Measurements from ENCODE around the gene CRELD2.

Gene CRELD2

DNA sequence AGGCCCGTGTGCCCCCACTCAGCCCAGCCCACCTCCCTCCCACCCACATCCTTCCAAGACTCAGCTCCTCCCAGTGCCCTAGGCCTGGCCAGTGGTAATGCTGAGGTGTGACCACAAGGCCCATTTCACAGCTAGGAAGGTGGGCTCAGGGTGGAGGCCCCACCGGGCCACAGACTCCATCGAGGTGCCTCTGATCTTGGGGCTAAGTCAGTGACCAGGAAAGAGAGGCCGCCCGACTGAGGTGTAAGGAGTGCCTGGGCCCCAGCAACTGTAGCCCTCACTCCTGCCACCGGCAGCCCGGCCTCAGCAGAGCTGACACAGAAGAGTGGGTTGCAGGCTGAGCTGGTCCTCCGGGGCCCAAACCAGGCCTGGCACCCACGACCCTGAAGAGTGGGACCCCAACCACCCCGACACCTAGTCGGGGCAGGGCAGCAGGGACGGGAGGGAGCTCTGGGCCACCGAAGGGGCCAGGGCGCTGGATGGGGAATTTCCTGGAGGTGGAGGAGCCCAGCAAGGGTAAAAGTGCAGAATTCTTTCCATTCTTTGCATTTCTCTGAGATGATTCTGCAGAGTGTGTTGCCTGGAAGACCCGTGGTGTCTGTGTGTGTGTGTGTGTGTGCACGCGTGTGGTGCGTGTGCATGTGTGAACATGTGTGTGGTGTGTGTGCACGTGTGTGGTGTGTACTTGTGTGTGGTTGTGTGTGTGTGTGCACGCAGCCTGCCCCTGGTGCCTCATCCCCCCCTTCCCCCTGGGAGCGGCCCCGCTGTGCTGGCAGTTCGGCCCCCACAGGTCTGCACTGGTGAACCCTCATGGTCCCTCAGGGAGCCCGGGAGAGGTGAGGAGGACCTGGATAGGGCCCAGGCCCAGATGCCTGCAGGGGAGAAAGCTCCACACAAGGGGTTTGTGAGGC is 33.8 kb downstream of the CRELD2 start:
- DNase-seq (ENCODE audit: low read depth): no peak
- TF ChIP-seq, protein P1, sequence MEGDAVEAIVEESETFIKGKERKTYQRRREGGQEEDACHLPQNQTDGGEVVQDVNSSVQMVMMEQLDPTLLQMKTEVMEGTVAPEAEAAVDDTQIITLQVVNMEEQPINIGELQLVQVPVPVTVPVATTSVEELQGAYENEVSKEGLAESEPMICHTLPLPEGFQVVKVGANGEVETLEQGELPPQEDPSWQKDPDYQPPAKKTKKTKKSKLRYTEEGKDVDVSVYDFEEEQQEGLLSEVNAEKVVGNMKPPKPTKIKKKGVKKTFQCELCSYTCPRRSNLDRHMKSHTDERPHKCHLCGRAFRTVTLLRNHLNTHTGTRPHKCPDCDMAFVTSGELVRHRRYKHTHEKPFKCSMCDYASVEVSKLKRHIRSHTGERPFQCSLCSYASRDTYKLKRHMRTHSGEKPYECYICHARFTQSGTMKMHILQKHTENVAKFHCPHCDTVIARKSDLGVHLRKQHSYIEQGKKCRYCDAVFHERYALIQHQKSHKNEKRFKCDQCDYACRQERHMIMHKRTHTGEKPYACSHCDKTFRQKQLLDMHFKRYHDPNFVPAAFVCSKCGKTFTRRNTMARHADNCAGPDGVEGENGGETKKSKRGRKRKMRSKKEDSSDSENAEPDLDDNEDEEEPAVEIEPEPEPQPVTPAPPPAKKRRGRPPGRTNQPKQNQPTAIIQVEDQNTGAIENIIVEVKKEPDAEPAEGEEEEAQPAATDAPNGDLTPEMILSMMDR (IDR thresholded peaks at IDR 0.05; ENCODE audit: control insufficient read depth, insufficient read depth, low read depth, low read length, missing control alignments): no peak
- no peak overlapping the region for H3K4me3 ChIP-seq (ENCODE audit: control insufficient read depth, low read depth, low read length)

GRCh38 chr22:49953027-49953679 is 34.7 kb downstream of the CRELD2 start:
- no peak overlapping the region for H3K4me3 ChIP-seq (ENCODE audit: control insufficient read depth, low read depth, low read length)
- TF ChIP-seq, protein P1 (IDR thresholded peaks at IDR 0.05; ENCODE audit: control insufficient read depth, insufficient read depth, low read depth, low read length, missing control alignments): no peak
- DNase-seq (ENCODE audit: low read depth): no peak

DNA sequence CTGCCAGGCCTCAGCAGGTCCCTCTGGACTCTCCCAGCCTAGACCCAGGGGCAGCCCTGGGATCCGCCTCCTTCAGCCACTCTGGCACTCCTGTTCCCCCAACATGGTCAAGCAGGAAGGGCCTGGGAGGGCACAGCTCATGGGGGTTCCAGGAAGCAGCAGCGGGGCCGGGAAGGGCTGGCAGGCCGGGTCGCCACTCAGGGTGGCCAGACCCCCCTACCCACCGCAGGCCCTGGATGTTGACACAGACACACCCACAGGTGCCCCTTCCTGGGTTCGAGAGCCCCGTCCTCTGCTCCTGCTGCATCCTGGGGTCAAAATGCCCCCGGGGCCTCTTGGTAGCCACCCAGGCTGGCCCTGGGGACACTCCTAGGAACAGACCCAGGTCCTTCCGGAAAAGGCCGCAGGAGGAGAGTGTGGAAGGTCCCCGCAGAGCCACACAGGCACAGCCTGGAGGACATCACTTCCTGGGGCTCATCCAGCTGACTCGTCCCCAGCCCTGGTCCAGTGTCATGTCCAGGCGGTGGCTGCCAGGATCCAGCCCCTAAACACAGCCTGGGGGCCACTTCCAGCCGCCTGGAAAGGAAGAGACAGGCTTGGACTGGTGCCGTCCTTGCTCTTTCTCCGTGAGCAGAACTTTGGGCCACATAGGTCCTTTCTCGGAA is 35.4 kb downstream of the CRELD2 start:
- H3K4me3 ChIP-seq (ENCODE audit: control insufficient read depth, low read depth, low read length): no peak overlapping the region
- DNase-seq (ENCODE audit: low read depth): no peak
- TF ChIP-seq, protein P1 (IDR thresholded peaks at IDR 0.05; ENCODE audit: control insufficient read depth, insufficient read depth, low read depth, low read length, missing control alignments): no peak

DNA sequence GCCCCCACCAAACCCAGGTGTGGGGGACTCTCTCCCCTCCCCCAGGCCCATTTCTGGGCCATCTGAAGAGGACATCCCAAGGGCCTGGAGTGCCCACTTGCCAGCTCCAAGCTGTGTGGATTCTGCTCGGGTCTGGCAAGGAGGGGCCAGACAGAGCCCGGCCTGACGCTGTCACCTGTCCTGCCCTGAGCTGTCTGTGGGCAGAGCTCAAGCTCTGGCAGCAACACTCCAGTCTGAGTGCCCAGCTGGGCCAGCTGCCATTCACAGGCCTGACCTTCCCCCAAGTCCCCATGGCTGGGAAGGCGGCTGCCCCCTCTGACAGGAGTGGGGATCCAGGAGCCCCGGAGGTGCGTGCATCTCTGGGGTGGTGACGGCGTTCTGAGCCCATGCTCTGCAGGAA is 35.9 kb downstream of the CRELD2 start:
- DNase-seq (ENCODE audit: low read depth): no peak
- TF ChIP-seq, protein P1 (IDR thresholded peaks at IDR 0.05; ENCODE audit: control insufficient read depth, insufficient read depth, low read depth, low read length, missing control alignments): no peak
- no peak overlapping the region for H3K4me3 ChIP-seq (ENCODE audit: control insufficient read depth, low read depth, low read length)

GRCh38 chr22:49954991-49955580 is 36.7 kb downstream of the CRELD2 start:
- TF ChIP-seq, protein P1 (IDR thresholded peaks at IDR 0.05; ENCODE audit: control insufficient read depth, insufficient read depth, low read depth, low read length, missing control alignments): no peak
- no peak overlapping the region for H3K4me3 ChIP-seq (ENCODE audit: control insufficient read depth, low read depth, low read length)
- DNase-seq (ENCODE audit: low read depth): no peak
